Endothelial cell of umbilical vein (primary cell): ENCODE measurements around the gene CXCR5. TPM values are rescaled to one million over a fixed set of nuclear protein-coding genes. Genes with fewer than 3 reads are reported as not detected.

Source experiments
- BruUV-seq: library from RNA; stranded (reverse); fragments of 400-500 nt; replicated peaks from 2 replicates; lab custom pipeline; 2021; lab: Mats Ljungman, UMichigan
- CTCF ChIA-PET: fragments of 300-600, 350-600 bp; sonication (Branson Sonifier 250); formaldehyde crosslinking; loops from one replicate; lab custom pipeline; 2021; ENCODE audit warnings: antibody characterized with exemption, inconsistent platforms; lab: Charles Lee
- POLR2A ChIA-PET: fragments of 300-600, 350-600 bp; sonication (Branson Sonifier 250); formaldehyde crosslinking; loops from one replicate; lab custom pipeline; 2021; ENCODE audit warnings: antibody characterized with exemption, inconsistent platforms; lab: Charles Lee
- DNase-seq: peaks from one replicate; pipeline ENCODE4 v3.0.0-alpha.2; 2011; ENCODE audit warnings: low read depth, low spot score
- FAIRE-seq: peaks from 2 replicates; lab custom pipeline; 2011; peaks lifted over from hg19 to GRCh38; lab: Jason Lieb, UNC
- H2AFZ ChIP-seq: 2 replicates; pipeline ENCODE4 v1.6.0; 2012; ENCODE audit warnings: low read depth, low read length, control low read depth, inconsistent platforms
- H3K27ac ChIP-seq: 2 replicates; pipeline ENCODE4 v1.5.1; 2011; ENCODE audit warnings: low read depth, mild to moderate bottlenecking, control low read depth, low read length, moderate library complexity; ENCODE audit not compliant: insufficient read depth
- H3K27me3 ChIP-seq, 2 experiments: 2 replicates each; pipeline versions ENCODE4 v1.6.0 to v1.6.1; 2011; ENCODE audit warnings: low read length in 2 of 2, mixed read lengths in 1 of 2; ENCODE audit not compliant: control insufficient read depth in 2 of 2, insufficient read depth in 2 of 2
- H3K36me3 ChIP-seq, 2 experiments: 2 replicates in 1 of 2; 3 replicates in 1 of 2; pipeline ENCODE4 v1.5.1; 2011; ENCODE audit warnings: low read length in 2 of 2, mild to moderate bottlenecking in 1 of 2, moderate library complexity in 1 of 2; ENCODE audit not compliant: control insufficient read depth in 2 of 2, insufficient read depth in 2 of 2; ENCODE audit errors: extremely low read depth in 1 of 2
- H3K4me1 ChIP-seq: 3 replicates; pipeline ENCODE4 v1.5.1; 2011; ENCODE audit warnings: mild to moderate bottlenecking, low read length; ENCODE audit not compliant: control insufficient read depth, insufficient read depth; ENCODE audit errors: extremely low read depth
- H3K4me2 ChIP-seq: 2 replicates; pipeline ENCODE4 v1.6.1; 2011; ENCODE audit warnings: low read length, control low read depth, mixed read lengths; ENCODE audit not compliant: insufficient read depth
- H3K4me3 ChIP-seq, 3 experiments: fragments of 200-600 bp in 1 of 3; sonication (generic), shearing (Covaris generic) in 1 of 3; replicated peaks in 1 of 3; 2 replicates each; pipeline ENCODE4 v1.5.1; 2011 to 2016; ENCODE audit warnings: control low read depth in 3 of 3, low read length in 3 of 3, mild to moderate bottlenecking in 2 of 3, inconsistent platforms in 1 of 3, low read depth in 1 of 3, moderate library complexity in 1 of 3; ENCODE audit not compliant: insufficient read depth in 1 of 3
- H3K79me2 ChIP-seq: 2 replicates; pipeline ENCODE4 v1.6.0; 2012; ENCODE audit warnings: low read length, inconsistent platforms; ENCODE audit not compliant: control insufficient read depth, insufficient read depth
- H3K9ac ChIP-seq: replicated peaks from 2 replicates; pipeline ENCODE3; 2011; ENCODE audit warnings: low read length, control low read depth; ENCODE audit not compliant: insufficient read depth; ENCODE audit errors: extremely low read depth
- H3K9me1 ChIP-seq: replicated peaks from 3 replicates; pipeline ENCODE4 v1.6.0; 2011; ENCODE audit warnings: mild to moderate bottlenecking, low read length; ENCODE audit not compliant: control insufficient read depth, insufficient read depth; ENCODE audit errors: extremely low read depth
- H3K9me3 ChIP-seq: replicated peaks from 2 replicates; pipeline ENCODE4 v1.5.1; 2012; ENCODE audit warnings: low read length, inconsistent platforms; ENCODE audit not compliant: control insufficient read depth, insufficient read depth
- H4K20me1 ChIP-seq: replicated peaks from 2 replicates; pipeline ENCODE3; 2011; ENCODE audit warnings: mild to moderate bottlenecking, low read length; ENCODE audit not compliant: control insufficient read depth, insufficient read depth; ENCODE audit errors: extremely low read depth
- CTCF ChIP-seq, 2 donors: IDR thresholded peaks; 1 replicate in 1 of 2; 2 replicates in 1 of 2; pipeline ENCODE4 v1.5.1; 2011; ENCODE audit warnings: low read length in 2 of 2, mild to moderate bottlenecking in 2 of 2, moderate library complexity in 2 of 2, control low read depth in 1 of 2, inconsistent platforms in 1 of 2, low read depth in 1 of 2; ENCODE audit not compliant: insufficient read depth in 1 of 2; ENCODE audit errors: extremely low read depth in 1 of 2
- EZH2 ChIP-seq: IDR thresholded peaks from 2 replicates; pipeline ENCODE4 v1.6.1; 2012; ENCODE audit warnings: borderline replicate concordance, low read depth, mild to moderate bottlenecking, moderate library complexity, low read length, inconsistent platforms; ENCODE audit not compliant: severe bottlenecking
- FOS ChIP-seq: IDR thresholded peaks from 2 replicates; pipeline ENCODE4 v1.6.1; 2011; ENCODE audit warnings: mild to moderate bottlenecking, low read length, moderate library complexity, borderline replicate concordance; ENCODE audit not compliant: insufficient read depth
- GATA2 ChIP-seq: IDR thresholded peaks from 2 replicates; pipeline ENCODE4 v1.7.0; 2011; ENCODE audit warnings: low read depth, mild to moderate bottlenecking, moderate library complexity, mixed read lengths, low read length; ENCODE audit not compliant: insufficient read length, insufficient read depth
- JUN ChIP-seq: IDR thresholded peaks from 2 replicates; pipeline ENCODE4 v1.6.1; 2011; ENCODE audit warnings: borderline replicate concordance, low read depth; ENCODE audit not compliant: insufficient read length, insufficient read depth
- MAX ChIP-seq: IDR thresholded peaks from 2 replicates; pipeline ENCODE4 v1.6.1; 2011; ENCODE audit not compliant: insufficient read depth, insufficient read length
- MYC ChIP-seq: IDR thresholded peaks from one replicate; pipeline ENCODE4 v1.6.1; 2011; ENCODE audit warnings: mild to moderate bottlenecking, low read depth, low read length
- POLR2A ChIP-seq: IDR thresholded peaks from 2 replicates; pipeline ENCODE4 v1.6.1; 2012; ENCODE audit warnings: low read depth, mild to moderate bottlenecking, control low read depth, low read length
- POLR2AphosphoS5 ChIP-seq: IDR thresholded peaks from 2 replicates; pipeline ENCODE4 v1.6.1; 2012; ENCODE audit warnings: low read depth, mild to moderate bottlenecking, control low read depth, low read length, moderate library complexity; ENCODE audit not compliant: insufficient read depth
- dilution Hi-C: fragments of 300-500 bp; cut with MboI; formaldehyde crosslinking; loops from one replicate; pipeline ENCODE4 v1.15.0; 2019; ENCODE audit warnings: low sequenced_read_pairs; ENCODE audit not compliant: extremely low pct_ligation_motif_present
- intact Hi-C: fragments of 100-400 bp; cut with micrococcal nuclease; formaldehyde crosslinking; loops from one replicate; pipeline ENCODE4 v1.10.0; 2022
- polyA plus RNA-seq, 4 experiments: library from polyadenylated mRNA; depleted of rRNA in 3 of 4; stranded (reverse) in 3 of 4; unstranded in 1 of 4; fragments of >200 nt; gene quantifications; 2 replicates each; pipeline versions ENCODE4 v1.2.1 to v1.2.3, GENCODE V29; 2011 to 2012; ENCODE audit warnings: missing spikeins in 1 of 4
- total RNA-seq: library from RNA; stranded (reverse); gene quantifications from 2 replicates; pipeline ENCODE4 v1.2.3, GENCODE V29; 2021

Gene CXCR5
- total and polyA plus RNA-seq, 2 donors (not counting 3 experiments of a cell fraction or from before 2014, with no cell fraction given): not detected

- CTCF ChIA-PET: no interaction called here
- Histone ChIP-seq H3K27ac (no peak overlapping the region), H3K27me3 (peaks cover 3 to 16% of the 10 kb centered on the region in 2 experiments), H3K36me3 (no peaks in the 10 kb centered on the region), H4K20me1 (no peaks in the 10 kb centered on the region), H3K9me1 (no peaks in the 10 kb centered on the region), H3K4me1 (no peaks in the 10 kb centered on the region), H3K9ac (no peak overlapping the region), H3K79me2 (no peaks in the 10 kb centered on the region), H2AFZ (no peak overlapping the region), H3K4me2 (no peak overlapping the region), H3K9me3 (no peaks in the 10 kb centered on the region), H3K4me3 (no peak overlapping the region)
- intact Hi-C loops (no loop called here), dilution Hi-C loops (no loop called here)
- POLR2A ChIA-PET: no interaction called here
- TF ChIP-seq EZH2: no peak
- no peak for TF ChIP-seq GATA2
- no peak for TF ChIP-seq POLR2A
- no peak for TF ChIP-seq POLR2AphosphoS5
- TF ChIP-seq FOS: no peak
- TF ChIP-seq MYC: no peak
- no peak for TF ChIP-seq JUN
- TF ChIP-seq CTCF (IDR thresholded peaks at IDR 0.05; ENCODE audit: extremely low read depth in 1 of 2, insufficient read depth in 1 of 2, low read depth in 1 of 2, low read length in 2 of 2): no peak
- TF ChIP-seq MAX: no peak
- no peak for FAIRE-seq
- BruUV-seq: no TSS peak
- no peak for DNase-seq
Observed at GRCh38 chr11:118881228-118881627, 2.5 kb upstream of the CXCR5 start.
